Right lobe of liver (tissue), 4 donors: ENCODE results near the gene TLE2.

Experiments used
- POLR2A ChIP-seq: fragments of 450-650 bp; IDR thresholded peaks from one replicate; pipeline ENCODE4 v1.6.1; 2017; ENCODE audit warnings: antibody characterized with exemption, mild to moderate bottlenecking
- TF ChIP-seq, protein P1 (sequence below), 4 donors: fragments of 200-600 bp in 3 of 4; fragments of 450-650 bp in 1 of 4; IDR thresholded peaks; one replicate each; pipeline versions ENCODE4 v1.5.1 to v1.8.0; 2016 to 2022; ENCODE audit warnings: antibody characterized with exemption in 4 of 4, mild to moderate bottlenecking in 2 of 4
- donor health status: DM: no; HTN: no; CAD: no.
- donor health status: DM: no; HTN: no; CAD: no.
- donor health status: DM: no; HTN: yes; CAD: no.

DNA sequence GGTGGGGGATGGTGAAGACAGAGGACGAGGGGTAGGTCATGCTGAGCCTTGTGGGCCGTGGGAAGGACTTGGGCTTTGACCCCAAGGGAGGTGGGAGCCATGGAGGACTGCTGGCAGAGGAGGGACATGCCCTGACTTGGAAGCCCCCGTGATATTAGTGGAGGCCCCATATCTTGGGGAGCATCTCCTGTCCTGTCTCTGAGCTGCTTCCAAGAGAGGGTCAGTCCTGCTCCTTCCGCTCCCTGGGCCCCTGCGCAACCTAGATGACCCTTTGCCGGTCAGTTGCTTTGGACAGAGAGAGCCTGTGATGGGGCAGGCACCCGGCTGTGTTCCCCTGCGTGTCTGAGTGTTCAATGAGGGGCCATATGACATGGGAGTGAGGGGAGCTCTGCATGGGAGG lies 46.5 kb downstream of the TLE2 start:
- TF ChIP-seq, protein P1, sequence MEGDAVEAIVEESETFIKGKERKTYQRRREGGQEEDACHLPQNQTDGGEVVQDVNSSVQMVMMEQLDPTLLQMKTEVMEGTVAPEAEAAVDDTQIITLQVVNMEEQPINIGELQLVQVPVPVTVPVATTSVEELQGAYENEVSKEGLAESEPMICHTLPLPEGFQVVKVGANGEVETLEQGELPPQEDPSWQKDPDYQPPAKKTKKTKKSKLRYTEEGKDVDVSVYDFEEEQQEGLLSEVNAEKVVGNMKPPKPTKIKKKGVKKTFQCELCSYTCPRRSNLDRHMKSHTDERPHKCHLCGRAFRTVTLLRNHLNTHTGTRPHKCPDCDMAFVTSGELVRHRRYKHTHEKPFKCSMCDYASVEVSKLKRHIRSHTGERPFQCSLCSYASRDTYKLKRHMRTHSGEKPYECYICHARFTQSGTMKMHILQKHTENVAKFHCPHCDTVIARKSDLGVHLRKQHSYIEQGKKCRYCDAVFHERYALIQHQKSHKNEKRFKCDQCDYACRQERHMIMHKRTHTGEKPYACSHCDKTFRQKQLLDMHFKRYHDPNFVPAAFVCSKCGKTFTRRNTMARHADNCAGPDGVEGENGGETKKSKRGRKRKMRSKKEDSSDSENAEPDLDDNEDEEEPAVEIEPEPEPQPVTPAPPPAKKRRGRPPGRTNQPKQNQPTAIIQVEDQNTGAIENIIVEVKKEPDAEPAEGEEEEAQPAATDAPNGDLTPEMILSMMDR (IDR thresholded peaks at IDR 0.05): no peak
- TF ChIP-seq POLR2A: no peak
